WTC11 (cell line): ENCODE data around the gene MEPCE. TPM values are rescaled to one million over a fixed set of nuclear protein-coding genes. Genes with fewer than 3 reads are reported as not detected.
"Not testable (repeated sequence)": the region's sequence is repeated elsewhere in the genome, so short reads cannot be mapped to it uniquely, and the experiment has no call there.

Experiments used
- ATAC-seq: fragments of 200-7000 bp; cut with Tn5 transposase; 2 replicates; pipeline ENCODE4 v1.10.0; 2021; ENCODE audit warnings: mild to moderate bottlenecking, moderate library complexity
- CTCF ChIA-PET: fragments of 300-600 bp; sonication (Branson Sonifier 250); formaldehyde crosslinking; loops from one replicate; lab custom pipeline; 2021; ENCODE audit warnings: antibody characterized with exemption; lab: Charles Lee
- POLR2A ChIA-PET: fragments of 350-600 bp; sonication (Branson Sonifier 250); formaldehyde crosslinking; loops from one replicate; lab custom pipeline; 2021; ENCODE audit warnings: antibody characterized with exemption; lab: Charles Lee
- DNase-seq: peaks from one replicate; pipeline ENCODE4 v3.0.0; 2021; ENCODE audit warnings: low spot score
- H3K27ac Mint-ChIP-seq: 2 replicates; pipeline ENCODE4 v1.8.0; 2021; ENCODE audit warnings: mixed read lengths
- H3K27me3 Mint-ChIP-seq: 2 replicates; pipeline ENCODE4 v1.8.0; 2021; ENCODE audit warnings: low read depth, mild to moderate bottlenecking, moderate library complexity, mixed read lengths
- H3K36me3 Mint-ChIP-seq: 2 replicates; pipeline ENCODE4 v1.8.0; 2021; ENCODE audit warnings: mixed read lengths
- H3K4me1 Mint-ChIP-seq: 2 replicates; pipeline ENCODE4 v1.8.0; 2022; ENCODE audit warnings: mixed read lengths
- H3K4me3 Mint-ChIP-seq: 2 replicates; pipeline ENCODE4 v1.8.0; 2021; ENCODE audit warnings: mild to moderate bottlenecking, moderate library complexity, mixed read lengths
- H3K9me3 Mint-ChIP-seq: 2 replicates; pipeline ENCODE4 v1.8.0; 2021; ENCODE audit warnings: mixed read lengths
- FOXK1 ChIP-seq: sonication (generic); formaldehyde crosslinking; IDR thresholded peaks from 2 replicates; pipeline ENCODE4 v1.8.0; 2022; ENCODE audit warnings: mild to moderate bottlenecking, moderate library complexity, missing genetic modification reagents
- JUN ChIP-seq: sonication (generic); formaldehyde crosslinking; IDR thresholded peaks from 2 replicates; pipeline ENCODE4 v1.8.0; 2023; ENCODE audit warnings: mild to moderate bottlenecking, missing genetic modification reagents
- SP1 ChIP-seq: sonication (generic); formaldehyde crosslinking; conservative IDR thresholded peaks from 2 replicates; pipeline ENCODE4 v1.8.1; 2022; ENCODE audit warnings: missing genetic modification reagents
- TEAD4 ChIP-seq: sonication (generic); formaldehyde crosslinking; IDR thresholded peaks from 2 replicates; pipeline ENCODE4 v1.8.0; 2022; ENCODE audit warnings: mild to moderate bottlenecking, missing genetic modification reagents
- ZNF121 ChIP-seq: sonication (generic); formaldehyde crosslinking; IDR thresholded peaks from 2 replicates; pipeline ENCODE4 v1.8.0; 2023; ENCODE audit warnings: missing genetic modification reagents
- ZNF219 ChIP-seq: sonication (generic); formaldehyde crosslinking; IDR thresholded peaks from 2 replicates; pipeline ENCODE4 v1.8.0; 2023; ENCODE audit warnings: missing genetic modification reagents, mild to moderate bottlenecking, borderline replicate concordance
- ZNF423 ChIP-seq: fragments of 250-450 bp; sonication (Bioruptor Pico); IDR thresholded peaks from 2 replicates; pipeline ENCODE4 v2.1.2; 2022; ENCODE audit warnings: mild to moderate bottlenecking, moderate library complexity
- total RNA-seq: library from RNA; stranded (reverse); gene quantifications from 3 replicates; pipeline ENCODE4 v1.2.3, GENCODE V29; 2021
- TF ChIP-seq, protein P1 (sequence below): sonication (generic); formaldehyde crosslinking; IDR thresholded peaks from 2 replicates; pipeline ENCODE4 v1.8.1; 2022; ENCODE audit warnings: low read depth, missing genetic modification reagents, borderline replicate concordance
- TF ChIP-seq, protein P2 (sequence below): fragments of 250-450 bp; sonication (Bioruptor Pico); conservative IDR thresholded peaks from 2 replicates; pipeline ENCODE4 v1.9.0; 2021; ENCODE audit warnings: mild to moderate bottlenecking
- TF ChIP-seq, protein P3 (sequence below): sonication (generic); formaldehyde crosslinking; IDR thresholded peaks from 2 replicates; pipeline ENCODE4 v1.8.1; 2022; ENCODE audit warnings: mild to moderate bottlenecking, missing genetic modification reagents, moderate library complexity, borderline replicate concordance
- TF ChIP-seq, protein P4 (sequence below): fragments of 250-450 bp; sonication (Bioruptor Pico); IDR thresholded peaks from 2 replicates; pipeline ENCODE4 v1.9.0; 2021; ENCODE audit warnings: moderate library complexity, mild to moderate bottlenecking, inconsistent platforms, borderline replicate concordance
- TF ChIP-seq, protein P5 (sequence below): sonication (generic); formaldehyde crosslinking; IDR thresholded peaks from 2 replicates; pipeline ENCODE4 v1.8.0; 2022; ENCODE audit warnings: mild to moderate bottlenecking, missing genetic modification reagents
- TF ChIP-seq, protein P6 (sequence below): fragments of 250-450 bp; sonication (Bioruptor Pico); IDR thresholded peaks from 2 replicates; pipeline ENCODE4 v1.8.0; 2021; ENCODE audit warnings: mild to moderate bottlenecking

Gene MEPCE
- total RNA-seq, 1 experiment from 2014 or later, result 41.9 TPM

DNA sequence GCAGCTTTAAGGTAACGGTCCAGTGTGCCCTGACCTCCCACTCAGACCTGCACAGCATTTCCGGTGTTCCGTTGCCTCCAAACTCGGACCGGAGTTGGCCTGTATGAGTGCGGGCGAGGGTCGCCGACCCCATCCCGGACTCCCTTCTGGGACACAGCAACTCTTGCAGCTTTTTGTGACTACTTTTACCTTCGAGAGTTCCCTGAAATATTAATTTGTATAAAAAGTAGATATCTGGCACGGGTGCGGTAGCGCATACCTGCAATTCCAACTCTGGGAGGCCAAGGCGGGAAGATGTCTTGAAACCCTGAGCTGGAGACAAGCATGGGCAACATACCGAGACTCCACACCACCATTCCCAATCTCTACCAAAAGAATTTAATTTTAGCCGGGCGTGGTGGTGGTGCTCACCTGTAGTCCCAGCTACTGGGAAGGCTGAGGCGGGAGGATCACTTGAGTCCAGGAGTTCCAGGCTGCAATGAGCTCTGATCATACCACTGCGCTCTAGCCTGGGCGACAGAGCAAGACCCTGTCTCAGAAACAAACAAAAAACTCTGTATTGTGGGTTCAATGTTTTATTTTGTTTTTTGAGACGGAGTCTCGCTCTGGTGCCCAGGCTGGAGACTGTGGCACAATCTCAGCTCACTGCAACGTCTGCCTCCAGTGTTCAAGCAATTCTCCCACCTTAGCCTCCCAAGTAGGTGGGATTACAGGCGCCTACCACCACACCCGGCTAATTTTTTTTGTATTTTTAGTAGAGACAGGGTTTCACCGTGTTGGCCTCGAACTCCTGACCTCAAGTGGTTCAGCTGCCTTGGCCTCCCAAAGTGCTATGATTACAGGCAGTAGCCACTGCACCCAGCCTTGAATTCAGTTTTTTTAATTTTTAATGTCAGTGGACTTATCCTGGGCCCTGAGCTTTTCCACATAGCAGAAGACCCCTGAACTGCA, 7.8 kb downstream of the MEPCE start (continued):
- TF ChIP-seq, protein P1, sequence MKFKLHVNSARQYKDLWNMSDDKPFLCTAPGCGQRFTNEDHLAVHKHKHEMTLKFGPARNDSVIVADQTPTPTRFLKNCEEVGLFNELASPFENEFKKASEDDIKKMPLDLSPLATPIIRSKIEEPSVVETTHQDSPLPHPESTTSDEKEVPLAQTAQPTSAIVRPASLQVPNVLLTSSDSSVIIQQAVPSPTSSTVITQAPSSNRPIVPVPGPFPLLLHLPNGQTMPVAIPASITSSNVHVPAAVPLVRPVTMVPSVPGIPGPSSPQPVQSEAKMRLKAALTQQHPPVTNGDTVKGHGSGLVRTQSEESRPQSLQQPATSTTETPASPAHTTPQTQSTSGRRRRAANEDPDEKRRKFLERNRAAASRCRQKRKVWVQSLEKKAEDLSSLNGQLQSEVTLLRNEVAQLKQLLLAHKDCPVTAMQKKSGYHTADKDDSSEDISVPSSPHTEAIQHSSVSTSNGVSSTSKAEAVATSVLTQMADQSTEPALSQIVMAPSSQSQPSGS (CRISPR knock-in tag), result no peak
- TF ChIP-seq SP1 (CRISPR knock-in tag), result no peak
- TF ChIP-seq, protein P2, sequence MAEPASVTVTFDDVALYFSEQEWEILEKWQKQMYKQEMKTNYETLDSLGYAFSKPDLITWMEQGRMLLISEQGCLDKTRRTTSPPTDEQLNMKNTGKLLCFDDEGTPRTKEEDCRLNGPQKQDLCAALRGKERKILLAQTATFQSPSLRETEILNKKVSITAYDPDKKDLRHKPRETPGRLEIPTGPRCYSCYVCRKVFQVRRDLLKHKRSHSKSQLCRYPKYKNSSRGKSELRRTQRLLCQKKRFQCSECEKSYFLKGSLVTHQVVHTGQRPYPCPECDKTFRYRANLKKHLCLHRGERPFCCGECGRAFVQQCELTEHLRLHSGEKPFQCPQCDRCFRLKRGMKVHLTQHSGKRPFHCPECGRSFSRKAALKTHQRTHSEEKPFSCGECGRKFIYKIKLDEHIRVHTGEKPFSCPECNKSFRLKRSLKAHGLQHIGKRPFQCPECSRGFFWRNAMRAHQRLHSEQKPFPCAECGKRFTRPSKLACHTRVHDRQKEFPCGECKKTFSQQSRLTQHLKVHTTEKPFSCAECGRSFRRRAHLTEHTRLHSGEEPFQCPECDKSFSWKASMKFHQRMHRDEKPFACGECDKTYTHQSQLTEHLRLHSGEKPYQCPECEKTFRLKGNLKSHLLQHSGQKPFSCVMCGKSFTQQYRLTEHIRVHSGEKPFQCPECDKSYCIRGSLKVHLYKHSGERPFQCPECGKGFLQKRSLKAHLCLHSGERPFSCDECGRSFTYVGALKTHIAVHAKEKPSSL, result no peak
- no peak for TF ChIP-seq JUN
- no peak for TF ChIP-seq ZNF423 (CRISPR knock-in tag)
- TF ChIP-seq, protein P3, sequence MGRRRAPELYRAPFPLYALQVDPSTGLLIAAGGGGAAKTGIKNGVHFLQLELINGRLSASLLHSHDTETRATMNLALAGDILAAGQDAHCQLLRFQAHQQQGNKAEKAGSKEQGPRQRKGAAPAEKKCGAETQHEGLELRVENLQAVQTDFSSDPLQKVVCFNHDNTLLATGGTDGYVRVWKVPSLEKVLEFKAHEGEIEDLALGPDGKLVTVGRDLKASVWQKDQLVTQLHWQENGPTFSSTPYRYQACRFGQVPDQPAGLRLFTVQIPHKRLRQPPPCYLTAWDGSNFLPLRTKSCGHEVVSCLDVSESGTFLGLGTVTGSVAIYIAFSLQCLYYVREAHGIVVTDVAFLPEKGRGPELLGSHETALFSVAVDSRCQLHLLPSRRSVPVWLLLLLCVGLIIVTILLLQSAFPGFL, result no peak
- no peak for TF ChIP-seq FOXK1
- TF ChIP-seq, protein P4, sequence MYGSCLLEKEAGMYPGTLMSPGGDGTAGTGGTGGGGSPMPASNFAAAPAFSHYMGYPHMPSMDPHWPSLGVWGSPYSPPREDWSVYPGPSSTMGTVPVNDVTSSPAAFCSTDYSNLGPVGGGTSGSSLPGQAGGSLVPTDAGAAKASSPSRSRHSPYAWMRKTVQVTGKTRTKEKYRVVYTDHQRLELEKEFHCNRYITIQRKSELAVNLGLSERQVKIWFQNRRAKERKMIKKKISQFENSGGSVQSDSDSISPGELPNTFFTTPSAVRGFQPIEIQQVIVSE, result no peak
- TF ChIP-seq, all 79 proteins: peak for 0

DNA sequence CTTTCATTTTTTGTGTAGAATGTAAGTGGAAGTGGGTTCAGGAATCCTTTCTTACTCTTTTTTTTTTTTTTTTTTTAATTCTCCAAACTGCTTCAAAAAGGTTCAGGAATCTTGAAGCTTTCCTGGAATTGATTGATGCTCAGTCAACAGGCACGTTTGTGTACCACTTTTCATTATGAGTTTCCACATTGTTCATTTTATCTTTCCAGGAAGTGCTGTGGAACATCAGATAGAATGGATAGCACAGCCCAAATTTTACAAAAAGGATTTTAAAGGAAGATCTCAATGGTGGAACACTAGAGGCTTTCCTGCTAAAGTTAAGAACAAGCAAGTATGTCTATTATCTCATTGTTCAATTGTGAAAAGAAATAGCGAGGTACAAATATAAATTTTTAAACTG, 8.5 kb downstream of the MEPCE start:
- Mint-ChIP-seq H3K27ac (0 out of 2 replicates have a peak overlapping the region, but pooled peaks have one; percentile 60), H3K4me1 (peaks cover 17% of the 10 kb centered on the region)
- CTCF ChIA-PET, result interaction anchor here (0.7 to 2.1 kb wide), 4 partner anchors 10 to 426 kb away, joined by 3 to 16 read pairs (median 8); no protein-coding TSS in a partner anchor

DNA sequence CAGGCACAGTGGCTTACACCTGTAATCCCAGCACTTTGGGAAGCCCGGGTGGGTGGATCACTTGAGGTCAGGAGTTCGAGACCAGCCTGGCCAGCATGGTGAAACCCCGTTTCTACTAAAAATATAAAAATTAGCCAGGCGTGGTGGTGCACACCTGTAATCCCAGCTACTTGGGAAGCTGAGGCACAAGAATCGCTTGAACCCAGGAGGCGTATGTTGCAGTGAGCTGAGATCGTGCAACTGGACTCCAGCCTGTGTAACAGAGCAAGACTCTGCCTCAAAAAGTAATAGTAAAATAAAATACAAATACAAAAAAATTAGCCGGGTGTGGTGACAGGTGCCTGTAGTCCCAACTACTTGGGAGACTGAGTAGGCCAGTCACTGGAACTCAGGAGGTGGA, 9.1 kb downstream of the MEPCE start:
- peaks cover 14% of the 10 kb centered on the region for H3K4me1 Mint-ChIP-seq
- not testable (repeated sequence) for H3K9me3 Mint-ChIP-seq, ATAC-seq, H3K27ac Mint-ChIP-seq, H3K4me3 Mint-ChIP-seq, H3K27me3 Mint-ChIP-seq, DNase-seq
- H3K36me3 Mint-ChIP-seq, result peaks cover 12% of the 10 kb centered on the region
- ChIA-PET POLR2A (interaction anchor here (0.6 kb wide), 1 partner anchor 99 kb away, joined by 3 read pairs; no protein-coding TSS in a partner anchor), CTCF (interaction anchor here (0.7 kb wide), 1 partner anchor 11 kb away, joined by 3 read pairs; no protein-coding TSS in a partner anchor)

More for the DNA sequence above, 8.5 kb downstream of the MEPCE start:
- no peak for ATAC-seq
- no peaks in the 10 kb centered on the region for H3K27me3 Mint-ChIP-seq
- no peaks in the 10 kb centered on the region for H3K9me3 Mint-ChIP-seq
- no peak overlapping the region for H3K4me3 Mint-ChIP-seq
- H3K36me3 Mint-ChIP-seq, result peaks cover 18% of the 10 kb centered on the region
- no peak for DNase-seq
- POLR2A ChIA-PET, result interaction anchor here (0.6 to 0.7 kb wide), 2 partner anchors 9 to 98 kb away, joined by 3 to 4 read pairs; no protein-coding TSS in a partner anchor
- TF ChIP-seq, protein P5, sequence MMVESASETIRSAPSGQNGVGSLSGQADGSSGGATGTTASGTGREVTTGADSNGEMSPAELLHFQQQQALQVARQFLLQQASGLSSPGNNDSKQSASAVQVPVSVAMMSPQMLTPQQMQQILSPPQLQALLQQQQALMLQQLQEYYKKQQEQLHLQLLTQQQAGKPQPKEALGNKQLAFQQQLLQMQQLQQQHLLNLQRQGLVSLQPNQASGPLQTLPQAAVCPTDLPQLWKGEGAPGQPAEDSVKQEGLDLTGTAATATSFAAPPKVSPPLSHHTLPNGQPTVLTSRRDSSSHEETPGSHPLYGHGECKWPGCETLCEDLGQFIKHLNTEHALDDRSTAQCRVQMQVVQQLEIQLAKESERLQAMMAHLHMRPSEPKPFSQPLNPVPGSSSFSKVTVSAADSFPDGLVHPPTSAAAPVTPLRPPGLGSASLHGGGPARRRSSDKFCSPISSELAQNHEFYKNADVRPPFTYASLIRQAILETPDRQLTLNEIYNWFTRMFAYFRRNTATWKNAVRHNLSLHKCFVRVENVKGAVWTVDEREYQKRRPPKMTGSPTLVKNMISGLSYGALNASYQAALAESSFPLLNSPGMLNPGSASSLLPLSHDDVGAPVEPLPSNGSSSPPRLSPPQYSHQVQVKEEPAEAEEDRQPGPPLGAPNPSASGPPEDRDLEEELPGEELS (CRISPR knock-in tag), result no peak
- TF ChIP-seq ZNF423 (CRISPR knock-in tag), result no peak
- TF ChIP-seq, protein P6, sequence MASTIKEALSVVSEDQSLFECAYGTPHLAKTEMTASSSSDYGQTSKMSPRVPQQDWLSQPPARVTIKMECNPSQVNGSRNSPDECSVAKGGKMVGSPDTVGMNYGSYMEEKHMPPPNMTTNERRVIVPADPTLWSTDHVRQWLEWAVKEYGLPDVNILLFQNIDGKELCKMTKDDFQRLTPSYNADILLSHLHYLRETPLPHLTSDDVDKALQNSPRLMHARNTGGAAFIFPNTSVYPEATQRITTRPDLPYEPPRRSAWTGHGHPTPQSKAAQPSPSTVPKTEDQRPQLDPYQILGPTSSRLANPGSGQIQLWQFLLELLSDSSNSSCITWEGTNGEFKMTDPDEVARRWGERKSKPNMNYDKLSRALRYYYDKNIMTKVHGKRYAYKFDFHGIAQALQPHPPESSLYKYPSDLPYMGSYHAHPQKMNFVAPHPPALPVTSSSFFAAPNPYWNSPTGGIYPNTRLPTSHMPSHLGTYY (CRISPR knock-in tag), result no peak
- no peak for TF ChIP-seq ZNF219 (CRISPR knock-in tag)
- no peak for TF ChIP-seq ZNF121 (CRISPR knock-in tag)
- TF ChIP-seq TEAD4 (CRISPR knock-in tag), result no peak

DNA sequence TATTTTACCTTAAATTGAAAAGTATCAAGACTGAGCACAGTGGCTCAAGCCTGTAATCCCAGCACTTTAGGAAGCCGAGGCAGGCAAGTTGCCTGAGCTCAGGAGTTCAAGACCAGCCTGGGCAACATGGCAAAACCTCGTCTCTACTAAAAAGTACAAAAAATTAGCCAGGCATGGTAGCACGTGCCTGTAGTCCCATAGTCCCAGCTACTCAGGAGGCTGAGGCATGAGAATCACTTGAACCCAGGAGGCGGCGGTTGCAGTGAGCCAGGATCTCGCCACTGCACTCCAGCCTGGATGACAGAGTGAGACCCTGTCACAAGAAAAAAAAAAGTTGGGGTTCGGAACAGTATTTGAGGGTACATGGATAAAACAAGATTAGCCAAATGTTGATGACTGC, 9.6 kb downstream of the MEPCE start:
- H3K36me3 Mint-ChIP-seq, CTCF ChIA-PET, H3K4me3 Mint-ChIP-seq, ATAC-seq, H3K27ac Mint-ChIP-seq, POLR2A ChIA-PET, H3K9me3 Mint-ChIP-seq, H3K27me3 Mint-ChIP-seq, DNase-seq: not testable (repeated sequence)
- peaks cover 11% of the 10 kb centered on the region for H3K4me1 Mint-ChIP-seq
